Fibroblast of lung (primary cell): ENCODE measurements around the gene CIAO3. TPM values are rescaled to one million over a fixed set of nuclear protein-coding genes. Genes with fewer than 3 reads are reported as not detected.

Experiments used
- DNase-seq, 2 donors: peaks; one replicate each; pipeline versions ENCODE4 v3.0.0 to v3.0.0-alpha.2; 2010; ENCODE audit warnings: low read depth in 2 of 2
- H2AFZ ChIP-seq: 2 replicates; pipeline ENCODE4 v1.5.1; 2012; ENCODE audit warnings: low read length, control low read depth, inconsistent platforms
- H3K27ac ChIP-seq: 2 replicates; pipeline ENCODE4 v1.5.1; 2011; ENCODE audit warnings: low read length, control low read depth; ENCODE audit not compliant: insufficient read depth
- H3K27me3 ChIP-seq: 2 replicates; pipeline ENCODE4 v1.5.1; 2011; ENCODE audit warnings: mild to moderate bottlenecking, low read length; ENCODE audit not compliant: control insufficient read depth, insufficient read depth
- H3K36me3 ChIP-seq: 2 replicates; pipeline ENCODE4 v1.5.1; 2011; ENCODE audit warnings: low read length; ENCODE audit not compliant: control insufficient read depth, insufficient read depth
- H3K4me1 ChIP-seq: 2 replicates; pipeline ENCODE4 v1.5.1; 2011; ENCODE audit warnings: low read length; ENCODE audit not compliant: control insufficient read depth, insufficient read depth; ENCODE audit errors: extremely low read depth
- H3K4me2 ChIP-seq: 2 replicates; pipeline ENCODE4 v1.5.1; 2011; ENCODE audit warnings: low read length, control low read depth; ENCODE audit not compliant: insufficient read depth; ENCODE audit errors: extremely low read depth
- H3K4me3 ChIP-seq, 4 experiments: fragments of 200-600 bp in 1 of 4; sonication (generic) in 1 of 4; replicated peaks in 1 of 4; 2 replicates each; pipeline ENCODE4 v1.5.1; 2011 to 2016; ENCODE audit warnings: low read length in 4 of 4, low read depth in 3 of 4, mild to moderate bottlenecking in 3 of 4, control low read depth in 2 of 4, inconsistent platforms in 1 of 4, mixed read lengths in 1 of 4; ENCODE audit not compliant: insufficient read depth in 1 of 4; ENCODE audit errors: control extremely low read depth in 1 of 4
- H3K79me2 ChIP-seq: 2 replicates; pipeline ENCODE4 v1.5.1; 2012; ENCODE audit warnings: mild to moderate bottlenecking, low read length, inconsistent platforms; ENCODE audit not compliant: control insufficient read depth, insufficient read depth
- H3K9ac ChIP-seq: 2 replicates; pipeline ENCODE4 v1.5.1; 2011; ENCODE audit warnings: mild to moderate bottlenecking, low read length, control low read depth; ENCODE audit not compliant: insufficient read depth
- H3K9me3 ChIP-seq: 2 replicates; pipeline ENCODE4 v1.5.1; 2012; ENCODE audit warnings: low read depth, low read length; ENCODE audit not compliant: control insufficient read depth, insufficient read depth
- H4K20me1 ChIP-seq: 2 replicates; pipeline ENCODE4 v1.5.1; 2011; ENCODE audit warnings: low read length; ENCODE audit not compliant: control insufficient read depth, insufficient read depth; ENCODE audit errors: extremely low read depth
- EZH2 ChIP-seq: IDR thresholded peaks from 2 replicates; pipeline ENCODE4 v1.5.1; 2012; ENCODE audit warnings: low read length, control low read depth, mild to moderate bottlenecking; ENCODE audit errors: missing control alignments
- polyA plus RNA-seq, 2 donors: library from polyadenylated mRNA; depleted of rRNA in 1 of 2; stranded (reverse) in 1 of 2; unstranded in 1 of 2; fragments of >200 nt; gene quantifications; 2 replicates each; pipeline ENCODE4 v1.2.1, GENCODE V29; 2011 to 2012; ENCODE audit warnings: missing spikeins in 1 of 2
- total RNA-seq: library from RNA; depleted of rRNA; stranded (reverse); fragments of >200 nt; gene quantifications from 2 replicates; pipeline ENCODE4 v1.2.1, GENCODE V29; 2014
- TF ChIP-seq, protein P1 (sequence below), 2 donors: IDR thresholded peaks in 1 of 2; conservative IDR thresholded peaks in 1 of 2; 1 replicate in 1 of 2; 2 replicates in 1 of 2; pipeline ENCODE4 v1.5.1; 2011 to 2012; ENCODE audit warnings: low read length in 2 of 2, control low read depth in 1 of 2, inconsistent platforms in 1 of 2, low read depth in 1 of 2, mild to moderate bottlenecking in 1 of 2

CIAO3 gene
- total and polyA plus RNA-seq, 2 donors (not counting 1 experiment from before 2014, with no cell fraction given), result 9.3 to 31.0 TPM

DNA sequence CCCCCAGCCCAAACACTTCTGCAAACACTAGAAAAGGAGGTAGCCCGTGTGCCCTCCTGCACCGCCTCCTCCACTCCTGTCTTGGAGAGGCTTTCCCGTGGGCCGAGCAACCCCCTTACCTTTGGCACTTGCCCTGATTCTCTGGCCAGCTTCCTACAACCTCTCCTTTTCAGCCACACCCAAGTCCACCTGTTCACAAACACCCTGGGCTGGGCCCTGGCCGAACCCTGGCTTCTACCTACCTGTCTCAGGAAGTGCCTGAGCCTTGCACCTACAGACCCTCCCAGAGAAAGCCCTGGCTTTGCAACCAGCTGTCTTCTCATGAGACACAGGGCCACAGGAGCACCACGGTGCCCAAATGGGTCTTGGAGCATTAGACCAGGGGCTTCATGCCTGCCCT is 21.9 kb downstream of the CIAO3 start:
- no peak overlapping the region for H3K4me2 ChIP-seq
- peaks cover 14% of the 10 kb centered on the region for H3K4me1 ChIP-seq

DNA sequence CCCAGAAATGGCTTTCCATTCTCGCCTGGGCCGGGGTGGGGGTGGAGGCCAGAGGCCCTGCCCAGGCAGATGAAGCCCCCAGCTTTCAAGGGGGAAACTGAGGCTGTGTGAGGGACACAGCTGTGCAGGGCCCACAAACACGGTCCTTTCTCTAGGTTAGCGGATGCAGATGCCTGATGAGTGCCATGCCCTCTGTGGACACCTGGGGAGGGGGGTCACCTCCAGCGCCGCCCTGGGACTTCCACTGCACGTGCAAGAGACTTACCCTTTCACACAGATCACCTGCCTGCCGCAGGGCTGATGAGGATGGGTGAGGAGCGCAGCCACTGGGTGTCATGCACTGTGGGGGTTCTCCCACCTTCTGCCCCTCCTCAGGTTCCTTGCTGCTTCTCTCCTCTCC is 22.4 kb downstream of the CIAO3 start:
- Histone ChIP-seq H3K79me2 (no peaks in the 10 kb centered on the region), H2AFZ (no peak overlapping the region), H3K9me3 (no peaks in the 10 kb centered on the region), H3K36me3 (peaks cover 2% of the 10 kb centered on the region), H3K4me3 (no peak overlapping the region), H3K27ac (no peak overlapping the region), H3K9ac (no peak overlapping the region), H3K27me3 (no peaks in the 10 kb centered on the region), H4K20me1 (no peaks in the 10 kb centered on the region), H3K4me2 (no peak overlapping the region), H3K4me1 (peaks cover 14% of the 10 kb centered on the region)
- TF ChIP-seq, protein P1, sequence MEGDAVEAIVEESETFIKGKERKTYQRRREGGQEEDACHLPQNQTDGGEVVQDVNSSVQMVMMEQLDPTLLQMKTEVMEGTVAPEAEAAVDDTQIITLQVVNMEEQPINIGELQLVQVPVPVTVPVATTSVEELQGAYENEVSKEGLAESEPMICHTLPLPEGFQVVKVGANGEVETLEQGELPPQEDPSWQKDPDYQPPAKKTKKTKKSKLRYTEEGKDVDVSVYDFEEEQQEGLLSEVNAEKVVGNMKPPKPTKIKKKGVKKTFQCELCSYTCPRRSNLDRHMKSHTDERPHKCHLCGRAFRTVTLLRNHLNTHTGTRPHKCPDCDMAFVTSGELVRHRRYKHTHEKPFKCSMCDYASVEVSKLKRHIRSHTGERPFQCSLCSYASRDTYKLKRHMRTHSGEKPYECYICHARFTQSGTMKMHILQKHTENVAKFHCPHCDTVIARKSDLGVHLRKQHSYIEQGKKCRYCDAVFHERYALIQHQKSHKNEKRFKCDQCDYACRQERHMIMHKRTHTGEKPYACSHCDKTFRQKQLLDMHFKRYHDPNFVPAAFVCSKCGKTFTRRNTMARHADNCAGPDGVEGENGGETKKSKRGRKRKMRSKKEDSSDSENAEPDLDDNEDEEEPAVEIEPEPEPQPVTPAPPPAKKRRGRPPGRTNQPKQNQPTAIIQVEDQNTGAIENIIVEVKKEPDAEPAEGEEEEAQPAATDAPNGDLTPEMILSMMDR (conservative IDR thresholded peaks at IDR 0.05 in 1 of 2, IDR thresholded peaks at IDR 0.05 in 1 of 2; ENCODE audit: low read depth in 1 of 2, low read length in 2 of 2), result no peak
- no peak for TF ChIP-seq EZH2
- DNase-seq, result no peak

More for the DNA sequence above, 21.9 kb downstream of the CIAO3 start:
- H4K20me1 ChIP-seq, result no peaks in the 10 kb centered on the region
- H3K79me2 ChIP-seq, result no peaks in the 10 kb centered on the region
- no peaks in the 10 kb centered on the region for H3K27me3 ChIP-seq
- H3K9me3 ChIP-seq, result no peaks in the 10 kb centered on the region
- H3K36me3 ChIP-seq, result peaks cover 2% of the 10 kb centered on the region
- H3K4me3 ChIP-seq, result no peak overlapping the region
- no peak overlapping the region for H3K27ac ChIP-seq
- H3K9ac ChIP-seq, result no peak overlapping the region
- H2AFZ ChIP-seq, result no peak overlapping the region
- no peak for DNase-seq
- TF ChIP-seq EZH2, result no peak
- TF ChIP-seq, protein P1 (conservative IDR thresholded peaks at IDR 0.05 in 1 of 2, IDR thresholded peaks at IDR 0.05 in 1 of 2; ENCODE audit: low read depth in 1 of 2, low read length in 2 of 2), result no peak

DNA sequence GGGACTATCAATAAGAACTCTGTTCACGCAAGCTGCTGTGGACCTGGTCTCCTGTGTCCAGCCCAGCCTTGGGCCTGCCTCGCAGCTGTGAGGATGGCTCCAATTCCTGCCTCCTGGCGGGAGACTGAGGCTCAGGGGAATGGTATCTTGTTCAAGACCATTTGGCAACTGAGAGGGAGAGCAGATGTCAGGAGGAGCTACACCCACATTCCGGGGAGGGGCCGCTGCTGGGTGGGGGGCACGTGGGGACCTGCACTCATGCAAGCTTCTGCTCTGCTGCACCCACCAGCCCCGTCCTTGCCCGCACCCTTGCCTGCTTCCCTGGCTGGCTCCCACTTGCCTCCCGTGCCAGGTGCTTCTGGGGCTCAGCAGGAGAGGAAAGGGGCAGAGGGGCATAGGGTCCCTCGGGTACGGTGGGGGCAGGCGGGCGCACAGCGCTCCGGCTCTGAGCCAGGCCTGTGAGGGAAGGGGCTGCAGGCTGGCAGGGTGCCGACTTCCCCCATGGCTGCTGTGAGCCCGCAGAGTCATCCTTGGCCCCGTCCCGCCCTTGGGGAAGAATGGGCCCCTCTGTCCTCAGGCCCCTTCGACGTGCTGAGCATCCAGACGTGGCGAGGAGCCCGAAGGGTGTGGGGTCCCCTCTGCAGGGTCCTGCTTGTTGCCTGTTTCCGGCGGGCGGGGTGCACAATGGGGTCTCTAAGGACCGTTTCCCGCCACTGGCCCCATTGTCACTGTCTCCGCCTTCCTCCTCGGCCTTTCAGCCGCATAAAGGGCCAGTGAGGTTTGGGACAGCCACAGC is 23.1 kb downstream of the CIAO3 start:
- Histone ChIP-seq H3K36me3 (no peaks in the 10 kb centered on the region), H3K9me3 (no peaks in the 10 kb centered on the region), H3K4me2 (no peak overlapping the region), H3K79me2 (no peaks in the 10 kb centered on the region), H3K4me3 (no peak overlapping the region), H3K9ac (no peak overlapping the region), H4K20me1 (no peaks in the 10 kb centered on the region), H3K27ac (no peak overlapping the region), H3K27me3 (no peaks in the 10 kb centered on the region), H3K4me1 (peaks cover 14% of the 10 kb centered on the region), H2AFZ (no peak overlapping the region)
- TF ChIP-seq, protein P1 (conservative IDR thresholded peaks at IDR 0.05 in 1 of 2, IDR thresholded peaks at IDR 0.05 in 1 of 2; ENCODE audit: low read depth in 1 of 2, low read length in 2 of 2), result no peak
- no peak for TF ChIP-seq EZH2
- DNase-seq, result no peak
